Stimulated activated effector memory CD8-positive, alpha-beta T cell treated with anti-CD3 and anti-CD28 coated beads, Interleukin-12 subunit alpha, Interleukin-12 subunit beta, amount 100 ng/mL, for 72 hours (primary cell): ENCODE results near the gene RAB25.

ENCODE experiments used
- ATAC-seq: fragments of 150-1000 bp; cut with Tn5 transposase; 2 replicates; pipeline ENCODE4 v1.10.0; 2021
- DNase-seq, 2 donors: peaks; one replicate each; pipeline ENCODE4 v3.0.0; 2021 to 2022; ENCODE audit warnings: low spot score in 2 of 2
- H3K27ac Mint-ChIP-seq: one replicate; pipeline ENCODE4 v1.8.0; 2022; ENCODE audit warnings: mild to moderate bottlenecking, mixed read lengths
- H3K36me3 Mint-ChIP-seq: one replicate; pipeline ENCODE4 v1.8.0; 2022; ENCODE audit warnings: mild to moderate bottlenecking, mixed read lengths
- H3K4me1 Mint-ChIP-seq: one replicate; pipeline ENCODE4 v1.8.0; 2022; ENCODE audit warnings: mixed read lengths
- H3K4me3 Mint-ChIP-seq: one replicate; pipeline ENCODE4 v1.8.0; 2022; ENCODE audit warnings: mild to moderate bottlenecking, mixed read lengths
- H3K9me3 Mint-ChIP-seq: one replicate; pipeline ENCODE4 v1.8.0; 2022; ENCODE audit warnings: mixed read lengths

Gene RAB25

GRCh38 chr1:156099282-156099681, 38.3 kb downstream of the RAB25 start:
- no peak overlapping the region for H3K4me3 Mint-ChIP-seq
- peak overlapping the region; percentile 97 for H3K27ac Mint-ChIP-seq
- ATAC-seq (no peak), DNase-seq (no peak)
- H3K36me3 Mint-ChIP-seq = peaks cover 32% of the 10 kb centered on the region
- H3K9me3 Mint-ChIP-seq = no peaks in the 10 kb centered on the region
- H3K4me1 Mint-ChIP-seq = peaks cover 79% of the 10 kb centered on the region

GRCh38 chr1:156100205-156100995, 39.4 kb downstream of the RAB25 start:
- peak overlapping the region; percentile 99 for H3K27ac Mint-ChIP-seq
- H3K4me3 Mint-ChIP-seq = no peak overlapping the region
- DNase-seq (no peak), ATAC-seq (no peak)
- peaks cover 89% of the 10 kb centered on the region for H3K4me1 Mint-ChIP-seq
- no peaks in the 10 kb centered on the region for H3K9me3 Mint-ChIP-seq
- H3K36me3 Mint-ChIP-seq = peaks cover 42% of the 10 kb centered on the region

GRCh38 chr1:156101880-156102279, 40.9 kb downstream of the RAB25 start:
- ATAC-seq = no peak
- Mint-ChIP-seq H3K27ac (peak overlapping the region; percentile 99), H3K4me3 (no peak overlapping the region), H3K9me3 (no peaks in the 10 kb centered on the region), H3K36me3 (peaks cover 42% of the 10 kb centered on the region), H3K4me1 (peaks cover 89% of the 10 kb centered on the region)
- no peak for DNase-seq

- DNase-seq = no peak
- H3K4me1 Mint-ChIP-seq = peaks cover 87% of the 10 kb centered on the region
- ATAC-seq = no peak
- peak overlapping the region; percentile 83 for H3K4me3 Mint-ChIP-seq
- H3K36me3 Mint-ChIP-seq = peaks cover 33% of the 10 kb centered on the region
- no peaks in the 10 kb centered on the region for H3K9me3 Mint-ChIP-seq
- peak overlapping the region; percentile 99 for H3K27ac Mint-ChIP-seq
Observed at GRCh38 chr1:156102633-156103511, 41.9 kb downstream of the RAB25 start.

- Mint-ChIP-seq H3K27ac (peak overlapping the region; percentile 99), H3K4me1 (peaks cover 86% of the 10 kb centered on the region), H3K4me3 (peak overlapping the region; percentile 83), H3K9me3 (no peaks in the 10 kb centered on the region), H3K36me3 (peaks cover 31% of the 10 kb centered on the region)
- no peak for ATAC-seq
- no peak for DNase-seq
Observed at GRCh38 chr1:156103521-156103947, 42.6 kb downstream of the RAB25 start.

GRCh38 chr1:156104065-156104810, 43.3 kb downstream of the RAB25 start:
- Mint-ChIP-seq H3K36me3 (peaks cover 31% of the 10 kb centered on the region), H3K9me3 (no peaks in the 10 kb centered on the region), H3K4me3 (peak overlapping the region; percentile 83), H3K27ac (peak overlapping the region; percentile 99), H3K4me1 (peaks cover 86% of the 10 kb centered on the region)
- ATAC-seq (peak; percentile 27), DNase-seq (peak in 1 of 2 donors; percentile 68)

- Mint-ChIP-seq H3K9me3 (no peaks in the 10 kb centered on the region), H3K4me3 (peak overlapping the region; percentile 83), H3K4me1 (peaks cover 90% of the 10 kb centered on the region), H3K36me3 (peaks cover 31% of the 10 kb centered on the region), H3K27ac (peak overlapping the region; percentile 99)
- ATAC-seq = no peak
- no peak for DNase-seq
Observed at GRCh38 chr1:156104861-156105832, 44.2 kb downstream of the RAB25 start.

GRCh38 chr1:156106624-156107488, 45.9 kb downstream of the RAB25 start:
- H3K9me3 Mint-ChIP-seq = no peaks in the 10 kb centered on the region
- ATAC-seq (peak; percentile 41), DNase-seq (no peak)
- peaks cover 81% of the 10 kb centered on the region for H3K4me1 Mint-ChIP-seq
- H3K27ac Mint-ChIP-seq = peak overlapping the region; percentile 99
- peak overlapping the region; percentile 83 for H3K4me3 Mint-ChIP-seq
- H3K36me3 Mint-ChIP-seq = peaks cover 31% of the 10 kb centered on the region

- H3K4me1 Mint-ChIP-seq = peaks cover 77% of the 10 kb centered on the region
- DNase-seq (no peak), ATAC-seq (no peak)
- peaks cover 31% of the 10 kb centered on the region for H3K36me3 Mint-ChIP-seq
- no peaks in the 10 kb centered on the region for H3K9me3 Mint-ChIP-seq
- peak overlapping the region; percentile 83 for H3K4me3 Mint-ChIP-seq
- H3K27ac Mint-ChIP-seq = peak overlapping the region; percentile 99
Observed at GRCh38 chr1:156108057-156108456, 47.1 kb downstream of the RAB25 start.

GRCh38 chr1:156108664-156109241, 47.8 kb downstream of the RAB25 start:
- Mint-ChIP-seq H3K4me1 (peaks cover 77% of the 10 kb centered on the region), H3K9me3 (no peaks in the 10 kb centered on the region), H3K27ac (peak overlapping the region; percentile 99), H3K36me3 (peaks cover 33% of the 10 kb centered on the region), H3K4me3 (peak overlapping the region; percentile 83)
- DNase-seq = no peak
- ATAC-seq = no peak

- no peak for DNase-seq
- Mint-ChIP-seq H3K4me1 (peaks cover 70% of the 10 kb centered on the region), H3K27ac (no peak overlapping the region), H3K9me3 (no peaks in the 10 kb centered on the region), H3K4me3 (no peak overlapping the region), H3K36me3 (peaks cover 37% of the 10 kb centered on the region)
- no peak for ATAC-seq
Observed at GRCh38 chr1:156110252-156110651, 49.3 kb downstream of the RAB25 start.

GRCh38 chr1:156111355-156111962, 50.5 kb downstream of the RAB25 start:
- DNase-seq (no peak), ATAC-seq (no peak)
- Mint-ChIP-seq H3K4me3 (no peak overlapping the region), H3K9me3 (no peaks in the 10 kb centered on the region), H3K4me1 (peaks cover 63% of the 10 kb centered on the region), H3K27ac (peak overlapping the region; percentile 94), H3K36me3 (peaks cover 38% of the 10 kb centered on the region)
